ENCODE measurements around the gene MXD3. TPM values are rescaled to one million over a fixed set of nuclear protein-coding genes. Genes with fewer than 3 reads are reported as not detected.
"Not testable (repeated sequence)": the region's sequence is repeated elsewhere in the genome, so short reads cannot be mapped to it uniquely, and the experiment has no call there.

The MXD3 gene
- total and polyA plus RNA-seq, 2 of the 4 experiments (the other 2 are of a cell fraction): 7.3 to 12.9 TPM

- H3K18ac ChIP-seq (ENCODE audit: low read depth, low read length); H3K4me3 ChIP-seq (ENCODE audit: insufficient read depth, low read depth, low read length); intact Hi-C loops (cut with micrococcal nuclease); H2AK5ac ChIP-seq (ENCODE audit: low read depth, low read length); H3K27me3 ChIP-seq (ENCODE audit: control insufficient read depth, insufficient read depth, low read length); CTCF ChIA-PET; H4K91ac ChIP-seq (ENCODE audit: insufficient read depth, low read depth, low read length); ATAC-seq (ENCODE audit: low read depth); H3K56ac ChIP-seq (ENCODE audit: extremely low read depth, insufficient read depth, low read length); DNase-seq; H3K9me3 ChIP-seq (ENCODE audit: control insufficient read depth, insufficient read depth, low read length); H3K14ac ChIP-seq (replicated peaks; ENCODE audit: low read depth, low read length); H2BK15ac ChIP-seq (ENCODE audit: low read depth, low read length); in situ Hi-C loops (cut with MboI; ENCODE audit: low sequenced_read_pairs); H3K23ac ChIP-seq (ENCODE audit: low read depth, low read length); H2BK5ac ChIP-seq (ENCODE audit: low read depth, low read length, poor library complexity, severe bottlenecking); H3K9ac ChIP-seq (ENCODE audit: low read depth, low read length); H2AFZ ChIP-seq (replicated peaks; ENCODE audit: low read length, poor library complexity); dilution Hi-C loops (cut with HindIII; ENCODE audit: low sequenced_read_pairs, unreplicated experiment); H2BK120ac ChIP-seq (ENCODE audit: low read depth, low read length); H3K27ac ChIP-seq (ENCODE audit: insufficient read depth, low read length); H4K5ac ChIP-seq (ENCODE audit: low read depth, low read length); H3K4me2 ChIP-seq (ENCODE audit: low read depth, low read length); H4K8ac ChIP-seq (ENCODE audit: low read depth in 2 of 2, low read length in 2 of 2); H2BK20ac ChIP-seq (ENCODE audit: low read depth, low read length); POLR2A ChIA-PET (ENCODE audit: unreplicated experiment); BruUV-seq (replicated peaks); H3K9me1 ChIP-seq (ENCODE audit: insufficient read depth, low read length); H3K4ac ChIP-seq (ENCODE audit: low read depth, low read length): not testable (repeated sequence)
- peaks cover 43% of the 10 kb centered on the region for H4K20me1 ChIP-seq (ENCODE audit: insufficient read depth, low read length)
- H3K79me1 ChIP-seq (ENCODE audit: low read depth in 1 of 2, low read length in 2 of 2): peaks cover 16 to 82% of the 10 kb centered on the region in 2 experiments; a peak in 3 of 4 replicates
- H3K4me1 ChIP-seq (ENCODE audit: control insufficient read depth, insufficient read depth, low read length): peaks cover 10% of the 10 kb centered on the region
- H2AK9ac ChIP-seq (replicated peaks; ENCODE audit: low read depth, low read length, poor library complexity): peak overlapping the region; percentile 8
- 100% methylated on average over 1 of the region's 11 CpGs; no CpG with 5 or more reads in 1 of the 2 experiments for WGBS, 2 experiments (ENCODE audit: extremely low coverage in 2 of 2, insufficient read length in 1 of 2)
- H3K36me3 ChIP-seq (ENCODE audit: control insufficient read depth, insufficient read depth, low read length): peaks cover 27% of the 10 kb centered on the region
These were observed 5.5 kb downstream of the MXD3 start for GRCh38 chr5:177306103-177306640.
